GM23248 (cell line): ENCODE results near the gene RYR3.

Experiments used
- EZH2 ChIP-seq: fragments of 200-600 bp; sonication (generic); IDR thresholded peaks from 2 replicates; pipeline ENCODE4 v1.6.1; 2018; ENCODE audit warnings: antibody characterized with exemption, mild to moderate bottlenecking; ENCODE audit not compliant: insufficient read depth, poor library complexity, severe bottlenecking
- EZH2phosphoT487 ChIP-seq: fragments of 200-600 bp; sonication (generic); IDR thresholded peaks from 2 replicates; pipeline ENCODE4 v1.6.1; 2018; ENCODE audit warnings: antibody characterized with exemption, moderate library complexity, mild to moderate bottlenecking, low read depth; ENCODE audit not compliant: insufficient read depth

DNA sequence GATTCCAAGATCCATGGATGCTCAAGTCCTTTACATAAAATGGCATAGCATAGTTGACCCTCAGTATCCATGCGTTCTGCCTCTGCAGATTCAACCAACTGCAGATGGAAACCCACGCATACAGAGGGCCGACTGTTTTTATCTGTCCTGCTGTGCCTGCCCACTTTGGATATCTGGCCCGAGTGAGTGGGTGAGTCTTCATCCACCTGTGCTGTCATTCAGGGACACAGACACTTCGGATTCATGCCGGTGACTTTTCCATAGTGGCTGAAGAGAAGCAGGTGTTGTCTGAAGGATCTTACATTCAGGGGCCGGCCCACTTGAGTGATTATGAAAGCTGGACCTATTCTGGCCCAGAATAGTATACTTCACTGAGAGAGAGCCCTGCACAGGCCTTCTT is 85.1 kb downstream of the RYR3 start:
- TF ChIP-seq EZH2 (no peak), EZH2phosphoT487 (no peak)
